Natural killer cell (primary cell): ENCODE measurements around the gene HOXD9. TPM values are rescaled to one million over a fixed set of nuclear protein-coding genes. Genes with fewer than 3 reads are reported as not detected.

Source experiments
- ATAC-seq, 3 donors: fragments of 150-1000 bp in 2 of 3; fragments of 200-7000 bp in 1 of 3; cut with Tn5 transposase; 1 replicate in 1 of 3; 2 replicates in 2 of 3; pipeline ENCODE4 v1.10.0; 2021; ENCODE audit warnings: mild to moderate bottlenecking in 2 of 3, moderate library complexity in 2 of 3
- DNase-seq, 2 donors: peaks; one replicate each; pipeline versions ENCODE4 v3.0.0 to v3.0.0-alpha.2; 2013 to 2021; ENCODE audit warnings: mixed read lengths in 1 of 2
- H3K27ac ChIP-seq: one replicate; pipeline ENCODE4 v1.5.1; 2013; ENCODE audit warnings: mild to moderate bottlenecking, low read length
- H3K27me3 ChIP-seq: one replicate; pipeline ENCODE4 v1.6.1; 2013; ENCODE audit warnings: low read length; ENCODE audit not compliant: control insufficient read depth, insufficient read depth
- H3K36me3 ChIP-seq: one replicate; pipeline ENCODE4 v1.6.1; 2013; ENCODE audit warnings: low read length; ENCODE audit not compliant: control insufficient read depth, insufficient read depth
- H3K4me1 ChIP-seq: one replicate; pipeline ENCODE4 v1.6.1; 2013; ENCODE audit warnings: low read length; ENCODE audit not compliant: control insufficient read depth, insufficient read depth
- H3K4me3 ChIP-seq: one replicate; pipeline ENCODE4 v1.5.1; 2013; ENCODE audit warnings: low read length
- H3K9me3 ChIP-seq: one replicate; pipeline ENCODE4 v1.6.1; 2013; ENCODE audit warnings: low read length; ENCODE audit not compliant: control insufficient read depth, insufficient read depth
- H3K27ac Mint-ChIP-seq, 2 donors: one replicate each; pipeline ENCODE4 v1.8.0; 2022; ENCODE audit warnings: mild to moderate bottlenecking in 2 of 2, mixed read lengths in 2 of 2, moderate library complexity in 1 of 2
- H3K27me3 Mint-ChIP-seq, 2 donors: one replicate each; pipeline ENCODE4 v1.8.0; 2022; ENCODE audit warnings: low read depth in 2 of 2, mixed read lengths in 2 of 2
- H3K36me3 Mint-ChIP-seq: one replicate; pipeline ENCODE4 v1.8.0; 2022; ENCODE audit warnings: mixed read lengths
- H3K4me1 Mint-ChIP-seq, 2 donors: one replicate each; pipeline ENCODE4 v1.8.0; 2022; ENCODE audit warnings: mixed read lengths in 2 of 2
- H3K4me3 Mint-ChIP-seq: one replicate; pipeline ENCODE4 v1.8.0; 2022; ENCODE audit warnings: mild to moderate bottlenecking, moderate library complexity, mixed read lengths
- H3K9me3 Mint-ChIP-seq, 2 donors: one replicate each; pipeline ENCODE4 v1.8.0; 2022; ENCODE audit warnings: mixed read lengths in 2 of 2
- CTCF ChIP-seq: fragments of 200-600 bp; IDR thresholded peaks from one replicate; pipeline ENCODE4 v1.8.0; 2022; ENCODE audit warnings: antibody characterized with exemption
- WGBS: methylation state at CpG from one replicate; pipeline ENCODE4 v1.1.7; 2013; ENCODE audit warnings: missing lambda C conversion rate; ENCODE audit not compliant: insufficient coverage; 5-methylcytosine and 5-hydroxymethylcytosine counted together
- intact Hi-C: fragments of 100-400 bp; cut with micrococcal nuclease; formaldehyde crosslinking; loops from one replicate; pipeline ENCODE4 v1.14.2; 2022
- total RNA-seq, 4 donors: library from RNA; stranded (reverse); fragments of 120-200 nt in 1 of 4; gene quantifications; one replicate each; pipeline versions ENCODE4 v1.2.3 to v1.2.4, GENCODE V29; 2013 to 2022

HOXD9 gene
- total RNA-seq, 3 donors from 2014 or later (not counting 1 experiment from before 2014, with no cell fraction given): not detected

- peaks cover 5% of the 10 kb centered on the region for H3K36me3 Mint-ChIP-seq
- H3K27me3 Mint-ChIP-seq: peaks cover 67 to 75% of the 10 kb centered on the region in 2 donors
- H3K27me3 ChIP-seq: peaks cover 60% of the 10 kb centered on the region
- intact Hi-C loops: no loop called here
- no peak overlapping the region for H3K27ac Mint-ChIP-seq
- no peaks in the 10 kb centered on the region for H3K9me3 ChIP-seq
- no peak for ATAC-seq
- no peak overlapping the region for H3K27ac ChIP-seq
- no peaks in the 10 kb centered on the region for H3K9me3 Mint-ChIP-seq
- DNase-seq: no peak
- no peak overlapping the region for H3K4me3 Mint-ChIP-seq
- H3K4me3 ChIP-seq: no peak overlapping the region
- TF ChIP-seq CTCF: no peak
- 11% methylated on average over 50 of the region's 51 CpGs for WGBS
- H3K4me1 ChIP-seq: no peaks in the 10 kb centered on the region
- H3K36me3 ChIP-seq: no peaks in the 10 kb centered on the region
- H3K4me1 Mint-ChIP-seq: no peaks in the 10 kb centered on the region
These were observed 49.0 kb downstream of the HOXD9 start for GRCh38 chr2:176171351-176172006.

GRCh38 chr2:176172007-176172894 is 49.7 kb downstream of the HOXD9 start:
- no peaks in the 10 kb centered on the region for H3K4me1 ChIP-seq
- ATAC-seq: no peak
- no peaks in the 10 kb centered on the region for H3K4me1 Mint-ChIP-seq
- intact Hi-C loops: no loop called here
- no peaks in the 10 kb centered on the region for H3K9me3 ChIP-seq
- no peaks in the 10 kb centered on the region for H3K9me3 Mint-ChIP-seq
- H3K27me3 Mint-ChIP-seq: peaks cover 66 to 75% of the 10 kb centered on the region in 2 donors
- no peak for TF ChIP-seq CTCF
- no peaks in the 10 kb centered on the region for H3K36me3 Mint-ChIP-seq
- H3K27ac ChIP-seq: no peak overlapping the region
- peaks cover 62% of the 10 kb centered on the region for H3K27me3 ChIP-seq
- H3K4me3 Mint-ChIP-seq: no peak overlapping the region
- DNase-seq: no peak
- WGBS: 14% methylated on average over 60 of the region's 60 CpGs
- no peak overlapping the region for H3K27ac Mint-ChIP-seq
- no peak overlapping the region for H3K4me3 ChIP-seq
- H3K36me3 ChIP-seq: no peaks in the 10 kb centered on the region

GRCh38 chr2:176172895-176173566 is 50.5 kb downstream of the HOXD9 start:
- no peak overlapping the region for H3K27ac ChIP-seq
- no peak overlapping the region for H3K4me3 Mint-ChIP-seq
- no peak for ATAC-seq

More at GRCh38 chr2:176172895-176173566, 50.5 kb downstream of the HOXD9 start:
- intact Hi-C loops: no loop called here
- H3K27me3 Mint-ChIP-seq: peaks cover 67 to 72% of the 10 kb centered on the region in 2 donors
- H3K9me3 Mint-ChIP-seq: no peaks in the 10 kb centered on the region
- 26% methylated on average over 12 of the region's 14 CpGs for WGBS
- no peaks in the 10 kb centered on the region for H3K36me3 Mint-ChIP-seq
- Histone ChIP-seq H3K9me3 (no peaks in the 10 kb centered on the region), H3K4me3 (no peak overlapping the region), H3K27me3 (peaks cover 63% of the 10 kb centered on the region), H3K36me3 (no peaks in the 10 kb centered on the region), H3K4me1 (no peaks in the 10 kb centered on the region)
- no peak for DNase-seq
- no peaks in the 10 kb centered on the region for H3K4me1 Mint-ChIP-seq
- no peak overlapping the region for H3K27ac Mint-ChIP-seq
- TF ChIP-seq CTCF: no peak
